DOHH2 (cell line): ENCODE results near the gene SOD3.

Source experiments
- H3F3A ChIP-seq: fragments of 200-600 bp; sonication (generic), shearing (Covaris generic); 2 replicates; pipeline ENCODE4 v1.6.0; 2016; ENCODE audit warnings: antibody characterized with exemption, mild to moderate bottlenecking; ENCODE audit not compliant: control insufficient read depth, insufficient read depth
- H3K27ac ChIP-seq: fragments of 200-600 bp; sonication (generic); 2 replicates; pipeline ENCODE4 v1.5.1; 2014; ENCODE audit warnings: low read depth, mild to moderate bottlenecking, low read length, moderate library complexity
- H3K27me3 ChIP-seq: fragments of 200-600 bp; sonication (generic); 2 replicates; pipeline ENCODE4 v1.6.1; 2014; ENCODE audit warnings: mild to moderate bottlenecking, low read length, mixed read lengths; ENCODE audit not compliant: control insufficient read depth
- H3K36me3 ChIP-seq: fragments of 200-600 bp; sonication (generic); 2 replicates; pipeline ENCODE4 v1.6.1; 2014; ENCODE audit warnings: mild to moderate bottlenecking, low read length, moderate library complexity, mixed read lengths; ENCODE audit not compliant: control insufficient read depth
- H3K4me1 ChIP-seq: fragments of 200-600 bp; sonication (generic); 2 replicates; pipeline ENCODE4 v1.6.1; 2014; ENCODE audit warnings: mild to moderate bottlenecking, low read length, mixed read lengths; ENCODE audit not compliant: control insufficient read depth
- H3K4me2 ChIP-seq: fragments of 200-600 bp; sonication (generic); 2 replicates; pipeline ENCODE4 v1.6.0; 2014; ENCODE audit warnings: mild to moderate bottlenecking, low read length, moderate library complexity
- H3K4me3 ChIP-seq: fragments of 200-600 bp; sonication (generic); 2 replicates; pipeline ENCODE4 v1.5.1; 2014; ENCODE audit warnings: mild to moderate bottlenecking, low read length, mixed read lengths
- H3K79me2 ChIP-seq: fragments of 200-600 bp; sonication (generic); 2 replicates; pipeline ENCODE4 v1.6.1; 2014; ENCODE audit warnings: mild to moderate bottlenecking, low read length, mixed read lengths; ENCODE audit not compliant: control insufficient read depth
- H3K9me2 ChIP-seq: fragments of 200-600 bp; sonication (generic); replicated peaks from 2 replicates; pipeline ENCODE4 v1.6.1; 2014; ENCODE audit warnings: mild to moderate bottlenecking, low read length, mixed read lengths; ENCODE audit not compliant: control insufficient read depth
- H3K9me3 ChIP-seq: fragments of 200-600 bp; sonication (generic); 2 replicates; pipeline ENCODE4 v1.6.1; 2014; ENCODE audit warnings: antibody characterized with exemption, low read length, mixed read lengths; ENCODE audit not compliant: control insufficient read depth, insufficient read depth
- H4K20me1 ChIP-seq: fragments of 200-600 bp; sonication (generic); 2 replicates; pipeline ENCODE4 v1.6.0; 2014; ENCODE audit warnings: low read depth, mild to moderate bottlenecking, antibody characterized with exemption, low read length, moderate library complexity; ENCODE audit not compliant: control insufficient read depth, insufficient read depth
- CTCF ChIP-seq: fragments of 200-600 bp; sonication (generic); IDR thresholded peaks from one replicate; pipeline ENCODE4 v1.5.1; 2014; ENCODE audit warnings: antibody characterized with exemption, mild to moderate bottlenecking, low read depth, low read length; ENCODE audit not compliant: poor library complexity, severe bottlenecking
- EZH2phosphoT487 ChIP-seq: fragments of 200-600 bp; sonication (generic); IDR thresholded peaks from 2 replicates; pipeline ENCODE4 v1.6.1; 2017; ENCODE audit warnings: borderline replicate concordance, mild to moderate bottlenecking, antibody characterized with exemption, low read length, moderate library complexity, mixed read lengths

Gene SOD3

GRCh38 chr4:24798036-24798610, 2.8 kb downstream of the SOD3 start:
- no peaks in the 10 kb centered on the region for H4K20me1 ChIP-seq
- TF ChIP-seq CTCF (no peak), EZH2phosphoT487 (no peak)
- H3K4me2 ChIP-seq: no peak overlapping the region
- no peaks in the 10 kb centered on the region for H3K36me3 ChIP-seq
- no peak overlapping the region for H3K4me3 ChIP-seq
- no peak overlapping the region for H3K27ac ChIP-seq
- no peaks in the 10 kb centered on the region for H3F3A ChIP-seq
- H3K79me2 ChIP-seq: no peaks in the 10 kb centered on the region
- H3K4me1 ChIP-seq: no peaks in the 10 kb centered on the region
- H3K27me3 ChIP-seq: no peaks in the 10 kb centered on the region
- H3K9me3 ChIP-seq: no peaks in the 10 kb centered on the region
- H3K9me2 ChIP-seq: no peaks in the 10 kb centered on the region

GRCh38 chr4:24799196-24799543, 3.8 kb downstream of the SOD3 start:
- H3K4me2 ChIP-seq: no peak overlapping the region
- no peaks in the 10 kb centered on the region for H4K20me1 ChIP-seq
- H3K9me3 ChIP-seq: no peaks in the 10 kb centered on the region
- H3K27ac ChIP-seq: no peak overlapping the region
- H3K9me2 ChIP-seq: no peaks in the 10 kb centered on the region
- H3K4me1 ChIP-seq: no peaks in the 10 kb centered on the region
- no peak overlapping the region for H3K4me3 ChIP-seq
- H3K79me2 ChIP-seq: no peaks in the 10 kb centered on the region
- TF ChIP-seq EZH2phosphoT487: no peak
- no peak for TF ChIP-seq CTCF
- H3K36me3 ChIP-seq: no peaks in the 10 kb centered on the region
- no peaks in the 10 kb centered on the region for H3F3A ChIP-seq
- H3K27me3 ChIP-seq: no peaks in the 10 kb centered on the region

- TF ChIP-seq CTCF (no peak), EZH2phosphoT487 (no peak)
- H3K27ac ChIP-seq: no peak overlapping the region
- H3K36me3 ChIP-seq: no peaks in the 10 kb centered on the region
- no peaks in the 10 kb centered on the region for H3K4me1 ChIP-seq
- H3F3A ChIP-seq: no peaks in the 10 kb centered on the region
- no peaks in the 10 kb centered on the region for H3K9me2 ChIP-seq
- H3K4me2 ChIP-seq: no peak overlapping the region
- no peak overlapping the region for H3K4me3 ChIP-seq
- no peaks in the 10 kb centered on the region for H3K79me2 ChIP-seq
- no peaks in the 10 kb centered on the region for H3K9me3 ChIP-seq
- H3K27me3 ChIP-seq: no peaks in the 10 kb centered on the region
- no peaks in the 10 kb centered on the region for H4K20me1 ChIP-seq
These were observed 4.4 kb downstream of the SOD3 start for GRCh38 chr4:24799544-24800324.
